GM12878 (cell line): Measurements from ENCODE around the gene POLK. TPM values are rescaled to one million over a fixed set of nuclear protein-coding genes. Genes with fewer than 3 reads are reported as not detected.
A peak's percentile ranks its signal among the peaks of the same experiment; 100 is the strongest.

ENCODE experiments used
- ATAC-seq: fragments of 200-7000 bp; cut with Tn5 transposase; 3 replicates; pipeline ENCODE4 v1.9.1; 2020; ENCODE audit warnings: mild to moderate bottlenecking, moderate library complexity
- BruUV-seq: library from RNA; stranded (reverse); fragments of 400-500 nt; replicated peaks from 2 replicates; lab custom pipeline; 2021; lab: Mats Ljungman, UMichigan
- CTCF ChIA-PET: fragments of 300-600 bp; sonication (Branson Sonifier 250); formaldehyde crosslinking; extraction: SDS; loops from one replicate; lab custom pipeline; 2021; ENCODE audit warnings: inconsistent platforms; lab: Yijun Ruan, JAX
- POLR2A ChIA-PET: fragments of 350-600 bp; formaldehyde crosslinking; extraction: SDS; loops from one replicate; lab custom pipeline; 2021; ENCODE audit warnings: inconsistent platforms; lab: Charles Lee
- RAD21 ChIA-PET: fragments of 300-600 bp; sonication (Branson Sonifier 250); formaldehyde crosslinking; loops from one replicate; lab custom pipeline; 2023; ENCODE audit warnings: antibody characterized with exemption; ENCODE audit not compliant: unreplicated experiment; lab: Charles Lee
- SMC1A ChIA-PET: fragments of 300-600 bp; sonication (Branson Sonifier 250); formaldehyde crosslinking; loops from one replicate; lab custom pipeline; 2023; ENCODE audit not compliant: unreplicated experiment, uncharacterized antibody; lab: Charles Lee
- DNase-seq: peaks from one replicate; pipeline ENCODE4 v3.0.0-alpha.2; 2011; ENCODE audit warnings: low read depth, low spot score
- FAIRE-seq: peaks from 3 replicates; lab custom pipeline; 2011; peaks lifted over from hg19 to GRCh38; lab: Jason Lieb, UNC
- H2AFZ ChIP-seq: 2 replicates; pipeline ENCODE4 v1.6.0; 2011; ENCODE audit warnings: low read depth, low read length, control low read depth; ENCODE audit not compliant: control insufficient read depth
- H3K27ac ChIP-seq: 2 replicates; pipeline ENCODE4 v1.5.1; 2011; ENCODE audit warnings: control low read depth; ENCODE audit not compliant: control insufficient read depth, insufficient read depth
- H3K27me3 ChIP-seq, 2 experiments: replicated peaks in 1 of 2; 2 replicates each; pipeline versions ENCODE4 v1.6.0 to v1.6.1; 2011; ENCODE audit warnings: low read length in 1 of 2; ENCODE audit not compliant: control insufficient read depth in 2 of 2, insufficient read depth in 2 of 2
- H3K36me3 ChIP-seq, 2 experiments: 2 replicates each; pipeline ENCODE4 v1.5.1; 2011; ENCODE audit warnings: low read length in 1 of 2; ENCODE audit not compliant: control insufficient read depth in 2 of 2, insufficient read depth in 2 of 2
- H3K4me1 ChIP-seq: 2 replicates; pipeline ENCODE4 v1.6.1; 2011; ENCODE audit warnings: mild to moderate bottlenecking, low read length, moderate library complexity, mixed read lengths; ENCODE audit not compliant: control insufficient read depth, insufficient read depth
- H3K4me2 ChIP-seq: 2 replicates; pipeline ENCODE4 v1.6.0; 2011; ENCODE audit warnings: control low read depth; ENCODE audit not compliant: control insufficient read depth, insufficient read depth
- H3K4me3 ChIP-seq: fragments of 200-600 bp; sonication (generic); 2 replicates; pipeline ENCODE4 v1.5.1; 2016
- H3K79me2 ChIP-seq: 2 replicates; pipeline ENCODE4 v1.6.0; 2011; ENCODE audit warnings: low read length; ENCODE audit not compliant: control insufficient read depth, insufficient read depth
- H3K9ac ChIP-seq: 2 replicates; pipeline ENCODE4 v1.8.0; 2011; ENCODE audit warnings: low read length, control low read depth, mixed read lengths; ENCODE audit not compliant: control insufficient read depth, insufficient read depth
- H3K9me3 ChIP-seq: replicated peaks from 3 replicates; pipeline ENCODE4 v1.5.1; 2011; ENCODE audit warnings: mild to moderate bottlenecking, low read length; ENCODE audit not compliant: control insufficient read depth, insufficient read depth
- H4K20me1 ChIP-seq: 2 replicates; pipeline ENCODE4 v1.6.0; 2011; ENCODE audit not compliant: control insufficient read depth, insufficient read depth
- BACH1 ChIP-seq: fragments of 450-650 bp; IDR thresholded peaks from 2 replicates; pipeline ENCODE4 v1.6.1; 2017; ENCODE audit warnings: mild to moderate bottlenecking, borderline replicate concordance
- CEBPZ ChIP-seq: fragments of 150-350 bp; IDR thresholded peaks from 2 replicates; pipeline ENCODE4 v1.6.1; 2016; ENCODE audit warnings: low read depth, low read length
- CREM ChIP-seq: IDR thresholded peaks from 2 replicates; pipeline ENCODE4 v1.6.1; 2014; ENCODE audit warnings: antibody characterized with exemption, low read depth
- IKZF1 ChIP-seq: fragments of 450-650 bp; conservative IDR thresholded peaks from 2 replicates; pipeline ENCODE4 v1.6.1; 2017; ENCODE audit warnings: antibody characterized with exemption, mild to moderate bottlenecking
- KDM1A ChIP-seq: fragments of 200-600 bp; sonication (generic); IDR thresholded peaks from 2 replicates; pipeline ENCODE4 v1.6.1; 2016; ENCODE audit warnings: borderline replicate concordance
- MTA2 ChIP-seq: fragments of 450-650 bp; IDR thresholded peaks from 2 replicates; pipeline ENCODE4 v1.6.1; 2016; ENCODE audit warnings: low read depth, mild to moderate bottlenecking, moderate library complexity
- MYB ChIP-seq: fragments of 150-350 bp; IDR thresholded peaks from 2 replicates; pipeline ENCODE4 v1.6.1; 2014; ENCODE audit warnings: mild to moderate bottlenecking, low read depth, low read length, borderline replicate concordance
- NFIC ChIP-seq: IDR thresholded peaks from 2 replicates; pipeline ENCODE4 v1.6.1; 2012; ENCODE audit warnings: low read depth, mild to moderate bottlenecking, inconsistent platforms, low read length, moderate library complexity
- NKRF ChIP-seq: fragments of 450-650 bp; conservative IDR thresholded peaks from 2 replicates; pipeline ENCODE4 v1.6.1; 2017; ENCODE audit warnings: mild to moderate bottlenecking, moderate library complexity
- POU2F2 ChIP-seq: IDR thresholded peaks from 3 replicates; pipeline ENCODE4 v1.6.1; 2011; ENCODE audit warnings: low read depth, mild to moderate bottlenecking, low read length, borderline replicate concordance
- RAD51 ChIP-seq: fragments of 450-650 bp; IDR thresholded peaks from 2 replicates; pipeline ENCODE4 v1.6.1; 2016; ENCODE audit warnings: moderate library complexity, mild to moderate bottlenecking, inconsistent platforms
- STAT3 ChIP-seq: IDR thresholded peaks from 2 replicates; pipeline ENCODE4 v1.6.1; 2011; ENCODE audit warnings: low read depth, low read length, improper control_type of control experiment
- ZNF384 ChIP-seq: IDR thresholded peaks from 2 replicates; pipeline ENCODE4 v1.6.1; 2012; ENCODE audit warnings: low read depth, mild to moderate bottlenecking, low read length, improper control_type of control experiment, borderline replicate concordance
- ZNF622 ChIP-seq: fragments of 450-650 bp; IDR thresholded peaks from 2 replicates; pipeline ENCODE4 v1.6.1; 2017; ENCODE audit warnings: mild to moderate bottlenecking, inconsistent platforms
- WGBS: methylation state at CpG from one replicate; pipeline ENCODE4 v1.1.6; 2016; ENCODE audit warnings: low lambda C conversion rate; ENCODE audit not compliant: insufficient replicate concordance, insufficient coverage; ENCODE audit errors: missing lambda C conversion rate; 5-methylcytosine and 5-hydroxymethylcytosine counted together
- in situ Hi-C: fragments of 300-500 bp; cut with MboI; formaldehyde crosslinking; loops from 9 replicates; pipeline ENCODE4 v1.14.3; 2018; ENCODE audit warnings: mixed read lengths
- intact Hi-C: fragments of 100-400 bp; cut with micrococcal nuclease; formaldehyde crosslinking; loops from one replicate; pipeline ENCODE4 v1.14.2; 2022; ENCODE audit not compliant: unreplicated experiment
- polyA plus RNA-seq, 11 experiments: library from polyadenylated mRNA; depleted of rRNA in 4 of 11; unstranded in 6 of 11; stranded (reverse) in 5 of 11; fragments of >200 nt; fragmentation: Nextera tagmentation in 4 of 11; fragmentation: Illumina TruSeq in 1 of 11; extraction: Ambion mirVana in 4 of 11; extraction: Trizol in 1 of 11; gene quantifications; 1 replicate in 1 of 11; 2 replicates in 10 of 11; pipeline versions ENCODE4 v1.2.1 to v1.2.3, GENCODE V29; 2011 to 2016; ENCODE audit warnings: inconsistent platforms in 2 of 11, missing spikeins in 2 of 11, low read depth in 1 of 11
- total RNA-seq, 4 experiments: library from RNA; depleted of rRNA in 3 of 4; stranded (reverse); fragments of >200 nt in 3 of 4; fragmentation: Illumina TruSeq in 1 of 4; extraction: Trizol in 1 of 4; gene quantifications; 2 replicates each; pipeline versions ENCODE4 v1.2.1 to v1.2.3, GENCODE V29; 2013 to 2021
- TF ChIP-seq, protein P1 (sequence below): IDR thresholded peaks from 2 replicates; pipeline ENCODE4 v1.6.1; 2012; ENCODE audit warnings: low read depth, low read length, improper control_type of control experiment

POLK gene
- total and polyA plus RNA-seq, 10 of the 15 experiments (the other 5 are each of a cell fraction or from before 2014, with no cell fraction given) = 10.4 to 47.6 (median 29.0) TPM

- H3K4me2 ChIP-seq = peak overlapping the region; percentile 91
- H3K27ac ChIP-seq = peak overlapping the region; percentile 96
- peak overlapping the region; percentile 72 for H2AFZ ChIP-seq
- ChIA-PET RAD21 (interaction anchor here (1.0 to 4.5 kb wide), 16 partner anchors 8 to 230 kb away, joined by 3 to 123 read pairs (median 7); partner anchors contain the start of genes CERT1, HMGCR and POLK), SMC1A (interaction anchor here (1.1 to 8.3 kb wide), 16 partner anchors 11 to 201 kb away, joined by 3 to 98 read pairs (median 8); partner anchors contain the start of genes CERT1 and POLK), POLR2A (interaction anchor here (1.1 to 3.7 kb wide), 9 partner anchors 9 to 330 kb away, joined by 3 to 50 read pairs (median 8); partner anchors contain the start of genes ANKRD31, CERT1, HMGCR and POLK), CTCF (interaction anchor here (0.8 to 6.3 kb wide), 7 partner anchors 9 to 114 kb away, joined by 3 to 22 read pairs (median 4); no protein-coding TSS in a partner anchor)
- in situ Hi-C loops = loop anchor here (10.0 kb wide), 1 partner anchor 52 kb away; the partner anchor contains the start of genes CERT1 and POLK
- H3K27me3 ChIP-seq = no peaks in the 10 kb centered on the region
- H3K36me3 ChIP-seq = no peaks in the 10 kb centered on the region; a peak in 2 of 4 replicates
- peaks cover 36% of the 10 kb centered on the region for H3K4me1 ChIP-seq
- no peaks in the 10 kb centered on the region for H4K20me1 ChIP-seq
- ATAC-seq = peak; percentile 86
- intact Hi-C loops = loop anchor here (1.0 to 2.0 kb wide), 2 partner anchors 8 to 56 kb away; partner anchors contain the start of genes CERT1 and POLK
- H3K9me3 ChIP-seq = peaks cover 2% of the 10 kb centered on the region; the same call in 2 of the 3 replicates
- H3K4me3 ChIP-seq = peak overlapping the region; percentile 29; the same call in 1 of the 2 replicates
- peak; percentile 92 for DNase-seq
- 0% methylated on average over 6 of the region's 6 CpGs for WGBS
- BruUV-seq = no TSS peak
- H3K79me2 ChIP-seq = peaks cover 34% of the 10 kb centered on the region
- peak; percentile 18 for FAIRE-seq
- peak overlapping the region; percentile 73 for H3K9ac ChIP-seq
- peak; percentile 93 for TF ChIP-seq IKZF1
- TF ChIP-seq MYB = 0 out of 2 replicates have a peak, but pooled peaks have one; percentile 26
- TF ChIP-seq ZNF384 = no peak
- no peak for TF ChIP-seq ZNF622
- TF ChIP-seq KDM1A = no peak
- TF ChIP-seq STAT3 = no peak
- TF ChIP-seq CREM = peak; percentile 88
- peak; percentile 45; the same call in 1 of the 2 replicates for TF ChIP-seq RAD51
- TF ChIP-seq CEBPZ = no peak
- TF ChIP-seq, protein P1, sequence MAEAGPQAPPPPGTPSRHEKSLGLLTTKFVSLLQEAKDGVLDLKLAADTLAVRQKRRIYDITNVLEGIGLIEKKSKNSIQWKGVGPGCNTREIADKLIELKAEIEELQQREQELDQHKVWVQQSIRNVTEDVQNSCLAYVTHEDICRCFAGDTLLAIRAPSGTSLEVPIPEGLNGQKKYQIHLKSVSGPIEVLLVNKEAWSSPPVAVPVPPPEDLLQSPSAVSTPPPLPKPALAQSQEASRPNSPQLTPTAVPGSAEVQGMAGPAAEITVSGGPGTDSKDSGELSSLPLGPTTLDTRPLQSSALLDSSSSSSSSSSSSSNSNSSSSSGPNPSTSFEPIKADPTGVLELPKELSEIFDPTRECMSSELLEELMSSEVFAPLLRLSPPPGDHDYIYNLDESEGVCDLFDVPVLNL = no peak
- peak; percentile 96 for TF ChIP-seq MTA2
- peak; percentile 95 for TF ChIP-seq NFIC
- peak; percentile 69; the same call in 1 of the 2 replicates for TF ChIP-seq BACH1
- TF ChIP-seq POU2F2 = 0 out of 3 replicates have a peak, but pooled peaks have one; percentile 38
- TF ChIP-seq NKRF = 0 out of 2 replicates have a peak, but pooled peaks have one; percentile 26
These were observed 55.1 kb downstream of the POLK start for GRCh38 chr5:75566710-75567309.
